Stomach (tissue), 9 donors: Measurements from ENCODE around the gene KDM6A. TPM values are rescaled to one million over a fixed set of nuclear protein-coding genes. Genes with fewer than 3 reads are reported as not detected.

ENCODE experiments used
- DNase-seq, 2 donors: peaks; one replicate each; pipeline versions ENCODE4 v3.0.0 to v3.0.0-alpha.2; 2013 to 2019
- H3K27ac ChIP-seq, 5 donors: fragments of 200-600 bp in 4 of 5; sonication (generic) in 4 of 5; one replicate each; pipeline ENCODE4 v1.5.1; 2013 to 2019; ENCODE audit warnings: mild to moderate bottlenecking in 1 of 5, moderate library complexity in 1 of 5
- H3K27me3 ChIP-seq, 3 donors: fragments of 200-600 bp; sonication (generic); one replicate each; pipeline ENCODE4 v1.5.1; 2017 to 2019; ENCODE audit warnings: mixed run types in 1 of 3
- H3K36me3 ChIP-seq, 4 donors: fragments of 200-600 bp; sonication (generic); 1 replicate in 3 of 4; 2 replicates in 1 of 4; pipeline ENCODE4 v1.5.1; 2016 to 2019
- H3K4me1 ChIP-seq, 4 donors: fragments of 200-600 bp; sonication (generic); one replicate each; pipeline ENCODE4 v1.5.1; 2016 to 2019
- H3K4me3 ChIP-seq, 4 donors: fragments of 200-600 bp; sonication (generic) in 3 of 4; one replicate each; pipeline ENCODE4 v1.5.1; 2016 to 2019; ENCODE audit warnings: mild to moderate bottlenecking in 1 of 4
- H3K9me3 ChIP-seq, 4 donors: fragments of 200-600 bp; sonication (generic); one replicate each; pipeline ENCODE4 v1.5.1; 2016 to 2019
- CTCF ChIP-seq, 7 experiments: fragments of 450-650 bp in 4 of 7; fragments of 200-600 bp in 3 of 7; sonication (generic) in 3 of 7; IDR thresholded peaks; one replicate each; pipeline ENCODE4 v1.5.1; 2016 to 2019; ENCODE audit warnings: antibody characterized with exemption in 7 of 7, control low read depth in 2 of 7, mild to moderate bottlenecking in 1 of 7
- EP300 ChIP-seq: sonication (generic); formaldehyde crosslinking; IDR thresholded peaks from one replicate; pipeline ENCODE4 v1.6.1; 2017; ENCODE audit warnings: antibody characterized with exemption
- POLR2A ChIP-seq, 4 donors: fragments of 450-650 bp; IDR thresholded peaks; one replicate each; pipeline ENCODE4 v1.6.1; 2016; ENCODE audit warnings: antibody characterized with exemption in 4 of 4, control low read depth in 2 of 4, mild to moderate bottlenecking in 1 of 4, moderate library complexity in 1 of 4
- POLR2AphosphoS5 ChIP-seq, 3 donors: sonication (generic); formaldehyde crosslinking; IDR thresholded peaks; one replicate each; pipeline ENCODE4 v1.6.1; 2016; ENCODE audit warnings: antibody characterized with exemption in 3 of 3
- WGBS, 5 donors: extraction: QIAGEN DNeasy Blood & Tissue Kit in 3 of 5; methylation state at CpG; one replicate each; pipeline versions ENCODE4 v1.1.5 to v1.1.7; 2013 to 2018; 5-methylcytosine and 5-hydroxymethylcytosine counted together
- intact Hi-C: fragments of 100-400 bp; cut with DNase I; formaldehyde crosslinking; loops from one replicate; pipeline ENCODE4 v1.15.1; 2023; ENCODE audit warnings: low total_unique reads
- polyA plus RNA-seq, 3 donors: library from polyadenylated mRNA; stranded (reverse); fragments of 200-250 nt; gene quantifications; one replicate each; pipeline ENCODE4 v1.2.3, GENCODE V29; 2013
- total RNA-seq, 5 donors: library from RNA; depleted of rRNA; stranded (reverse); fragments of >200 nt; gene quantifications; one replicate each; pipeline versions ENCODE4 v1.1.0 to v1.2.3, GENCODE V29; 2014 to 2016
- donor health status: healthy with polysubstance abuse.
- donor health status: Bipolar disorder and iron deficiency.
- donor health status: healthy.

The KDM6A gene
- total and polyA plus RNA-seq, 8 donors: 7.0 to 105 (median 47.3) TPM

- intact Hi-C loops: no loop called here
- WGBS, 5 donors: 44 to 76% (median 50%) methylated on average over 3 of the region's 3 CpGs
- H3K4me3 ChIP-seq: peak overlapping the region in 1 of 4 donors; percentile 11
- no peaks in the 10 kb centered on the region for H3K27me3 ChIP-seq
- H3K27ac ChIP-seq: peak overlapping the region; percentile 12 to 76 (median 54)
- peaks cover 0 to 46% (median 36%) of the 10 kb centered on the region in 4 donors for H3K4me1 ChIP-seq
- DNase-seq: peak; percentile 57 to 68
- TF ChIP-seq EP300 (no peak), POLR2A (IDR thresholded peaks at IDR 0.05) (no peak)
- H3K36me3 ChIP-seq: no peaks in the 10 kb centered on the region
- peaks cover 0 to 15% (median 0%) of the 10 kb centered on the region in 4 donors for H3K9me3 ChIP-seq
These were observed 25.6 kb downstream of the KDM6A start for GRCh38 chrX:44898411-44899221.

- peak overlapping the region in 1 of 5 donors; percentile 76 for H3K27ac ChIP-seq
- H3K4me3 ChIP-seq: no peak overlapping the region
- TF ChIP-seq EP300: no peak
- TF ChIP-seq POLR2A (IDR thresholded peaks at IDR 0.05): no peak
- TF ChIP-seq POLR2AphosphoS5 (IDR thresholded peaks at IDR 0.05): no peak
- no peak for TF ChIP-seq CTCF (IDR thresholded peaks at IDR 0.05)
- H3K4me1 ChIP-seq: peaks cover 0 to 54% (median 48%) of the 10 kb centered on the region in 4 donors
- peaks cover 0 to 15% (median 0%) of the 10 kb centered on the region in 4 donors for H3K9me3 ChIP-seq
- no peaks in the 10 kb centered on the region for H3K36me3 ChIP-seq
- intact Hi-C loops: no loop called here
- H3K27me3 ChIP-seq: no peaks in the 10 kb centered on the region
- no peak for DNase-seq
- 40 to 60% (median 55%) methylated on average over 4 of the region's 4 CpGs for WGBS, 5 donors
These were observed 27.0 kb downstream of the KDM6A start for GRCh38 chrX:44899946-44900345.

GRCh38 chrX:44903107-44903506, 30.1 kb downstream of the KDM6A start:
- DNase-seq: no peak
- TF ChIP-seq POLR2AphosphoS5 (IDR thresholded peaks at IDR 0.05): no peak
- TF ChIP-seq EP300: no peak
- no peak for TF ChIP-seq POLR2A (IDR thresholded peaks at IDR 0.05)
- TF ChIP-seq CTCF (IDR thresholded peaks at IDR 0.05): no peak
- H3K27me3 ChIP-seq: no peaks in the 10 kb centered on the region
- H3K36me3 ChIP-seq: no peaks in the 10 kb centered on the region
- peaks cover 0 to 10% (median 0%) of the 10 kb centered on the region in 4 donors for H3K9me3 ChIP-seq
- H3K4me3 ChIP-seq: no peak overlapping the region
- peaks cover 0 to 79% (median 59%) of the 10 kb centered on the region in 4 donors for H3K4me1 ChIP-seq
- intact Hi-C loops: no loop called here
- H3K27ac ChIP-seq: no peak overlapping the region
- WGBS, 5 donors: 57 to 86% (median 76%) methylated on average over 4 of the region's 4 CpGs

GRCh38 chrX:44903830-44904530, 31.0 kb downstream of the KDM6A start:
- Histone ChIP-seq H3K4me3 (no peak overlapping the region), H3K9me3 (peaks cover 0 to 10% (median 0%) of the 10 kb centered on the region in 4 donors), H3K27ac (peak overlapping the region in 1 of 5 donors; percentile 33), H3K4me1 (peaks cover 0 to 79% (median 59%) of the 10 kb centered on the region in 4 donors), H3K36me3 (no peaks in the 10 kb centered on the region), H3K27me3 (no peaks in the 10 kb centered on the region)
- TF ChIP-seq CTCF (IDR thresholded peaks at IDR 0.05) (no peak), POLR2AphosphoS5 (IDR thresholded peaks at IDR 0.05) (no peak), POLR2A (IDR thresholded peaks at IDR 0.05) (no peak), EP300 (no peak)
- intact Hi-C loops: no loop called here
- no peak for DNase-seq
- WGBS, 5 donors: 42 to 60% (median 56%) methylated on average over 4 of the region's 4 CpGs
